ENCODE measurements around the gene NBAS.

GRCh38 chr2:15445891-15446562, 115.1 kb downstream of the NBAS start:
- TF ChIP-seq CTCF (IDR thresholded peaks at IDR 0.05) (no peak), POLR2AphosphoS5 (IDR thresholded peaks at IDR 0.05; ENCODE audit: insufficient read depth in 1 of 2, low read depth in 1 of 2) (no peak)
